MM.1S (cell line): ENCODE data around the gene STAU1.

Experiments used
- DNase-seq: peaks from one replicate; pipeline ENCODE4 v3.0.0-alpha.2; 2015
- H2AFZ ChIP-seq: fragments of 300-600 bp; sonication (generic); 2 replicates; pipeline ENCODE4 v1.6.0; 2016; ENCODE audit warnings: antibody characterized with exemption, low read length
- H3F3A ChIP-seq: fragments of 300-600 bp; sonication (generic); 2 replicates; pipeline ENCODE4 v1.6.1; 2016; ENCODE audit warnings: mild to moderate bottlenecking, antibody characterized with exemption, low read length, moderate library complexity, mixed read lengths; ENCODE audit not compliant: insufficient read depth
- H3K27ac ChIP-seq: fragments of 300-600 bp; sonication (generic); 2 replicates; pipeline ENCODE4 v1.5.1; 2016; ENCODE audit warnings: mild to moderate bottlenecking, low read length
- H3K27me3 ChIP-seq: fragments of 300-600 bp; sonication (generic); replicated peaks from 2 replicates; pipeline ENCODE4 v1.6.0; 2016; ENCODE audit warnings: low read length; ENCODE audit not compliant: insufficient read depth
- H3K36me3 ChIP-seq: fragments of 300-600 bp; sonication (generic); replicated peaks from 2 replicates; pipeline ENCODE4 v1.6.1; 2016; ENCODE audit warnings: mild to moderate bottlenecking, low read length, mixed read lengths; ENCODE audit not compliant: insufficient read depth
- H3K4me1 ChIP-seq: fragments of 300-600 bp; sonication (generic); 2 replicates; pipeline ENCODE4 v1.6.1; 2016; ENCODE audit warnings: low read length, mixed read lengths
- H3K4me2 ChIP-seq: fragments of 300-600 bp; sonication (generic); 2 replicates; pipeline ENCODE4 v1.6.0; 2016; ENCODE audit warnings: low read depth, low read length
- H3K4me3 ChIP-seq: fragments of 300-600 bp; sonication (generic); 2 replicates; pipeline ENCODE4 v1.5.1; 2016; ENCODE audit warnings: low read length, mixed read lengths
- H3K79me2 ChIP-seq: fragments of 300-600 bp; sonication (generic); 2 replicates; pipeline ENCODE4 v1.6.1; 2016; ENCODE audit warnings: mixed run types, low read length, mixed read lengths
- H3K9ac ChIP-seq: fragments of 300-600 bp; sonication (generic); 2 replicates; pipeline ENCODE4 v1.6.1; 2016; ENCODE audit warnings: low read length, mixed read lengths
- H3K9me2 ChIP-seq: fragments of 300-600 bp; sonication (generic); replicated peaks from 2 replicates; pipeline ENCODE4 v1.6.1; 2016; ENCODE audit warnings: mild to moderate bottlenecking, low read length, mixed read lengths; ENCODE audit not compliant: insufficient read depth
- H3K9me3 ChIP-seq: fragments of 300-600 bp; sonication (generic); replicated peaks from 2 replicates; pipeline ENCODE4 v1.6.1; 2016; ENCODE audit warnings: mild to moderate bottlenecking, low read length, mixed read lengths; ENCODE audit not compliant: insufficient read depth
- H4K20me1 ChIP-seq: fragments of 300-600 bp; sonication (generic); 2 replicates; pipeline ENCODE4 v1.6.1; 2016; ENCODE audit warnings: mild to moderate bottlenecking, low read length, moderate library complexity, mixed read lengths; ENCODE audit not compliant: insufficient read depth
- CTCF ChIP-seq: fragments of 300-600 bp; sonication (generic); IDR thresholded peaks from 2 replicates; pipeline ENCODE4 v1.5.1; 2016; ENCODE audit warnings: antibody characterized with exemption, low read length, mixed read lengths
- EZH2 ChIP-seq: fragments of 300-600 bp; sonication (generic); optimal IDR thresholded peaks from 2 replicates; pipeline ENCODE3; 2017; ENCODE audit warnings: low read depth, mild to moderate bottlenecking, antibody characterized with exemption, low read length, mixed read lengths
- EZH2phosphoT487 ChIP-seq: fragments of 300-600 bp; sonication (generic); IDR thresholded peaks from 2 replicates; pipeline ENCODE4 v1.6.1; 2018; ENCODE audit warnings: antibody characterized with exemption, low read length

The STAU1 gene

GRCh38 chr20:49123982-49124381 lies 64.2 kb downstream of the STAU1 start:
- Histone ChIP-seq H3F3A (no peaks in the 10 kb centered on the region), H3K9me3 (no peaks in the 10 kb centered on the region), H3K79me2 (peaks cover 7% of the 10 kb centered on the region; the same call in 1 of the 2 replicates), H2AFZ (no peak overlapping the region), H3K9ac (no peak overlapping the region), H3K27ac (no peak overlapping the region), H3K4me1 (no peaks in the 10 kb centered on the region), H3K4me2 (no peak overlapping the region), H3K4me3 (no peak overlapping the region), H3K27me3 (no peaks in the 10 kb centered on the region), H3K9me2 (no peaks in the 10 kb centered on the region), H4K20me1 (no peaks in the 10 kb centered on the region), H3K36me3 (peaks cover 12% of the 10 kb centered on the region)
- TF ChIP-seq EZH2phosphoT487 = no peak
- no peak for TF ChIP-seq EZH2
- no peak for TF ChIP-seq CTCF
- no peak for DNase-seq

GRCh38 chr20:49122920-49123319 lies 65.2 kb downstream of the STAU1 start:
- Histone ChIP-seq H3K4me3 (no peak overlapping the region), H3K9me3 (no peaks in the 10 kb centered on the region), H3K27me3 (no peaks in the 10 kb centered on the region), H3K36me3 (peaks cover 12% of the 10 kb centered on the region), H3K27ac (no peak overlapping the region), H3K79me2 (peaks cover 7% of the 10 kb centered on the region; the same call in 1 of the 2 replicates), H3K4me1 (no peaks in the 10 kb centered on the region), H3K4me2 (no peak overlapping the region), H2AFZ (no peak overlapping the region), H3K9me2 (no peaks in the 10 kb centered on the region), H3K9ac (no peak overlapping the region), H3F3A (no peaks in the 10 kb centered on the region), H4K20me1 (no peaks in the 10 kb centered on the region)
- DNase-seq = no peak
- no peak for TF ChIP-seq CTCF
- TF ChIP-seq EZH2 = no peak
- TF ChIP-seq EZH2phosphoT487 = no peak

- Histone ChIP-seq H3K4me2 (no peak overlapping the region), H3K27ac (no peak overlapping the region), H3K9me2 (no peaks in the 10 kb centered on the region), H3K9me3 (no peaks in the 10 kb centered on the region), H2AFZ (no peak overlapping the region), H4K20me1 (no peaks in the 10 kb centered on the region), H3K9ac (no peak overlapping the region), H3K4me3 (no peak overlapping the region), H3F3A (no peaks in the 10 kb centered on the region), H3K79me2 (0 out of 2 replicates have a peak, but pooled peaks cover 3% of the 10 kb centered on the region), H3K27me3 (no peaks in the 10 kb centered on the region), H3K4me1 (no peaks in the 10 kb centered on the region), H3K36me3 (peaks cover 12% of the 10 kb centered on the region)
- TF ChIP-seq CTCF (no peak), EZH2 (no peak), EZH2phosphoT487 (no peak)
- peak; percentile 16 for DNase-seq
These were observed 68.1 kb downstream of the STAU1 start for GRCh38 chr20:49119988-49120387.
